ENCODE data around the gene REM1.
A peak's percentile ranks its signal among the peaks of the same experiment; 100 is the strongest.
"Not testable (repeated sequence)": the region's sequence is repeated elsewhere in the genome, so short reads cannot be mapped to it uniquely, and the experiment has no call there.

- TF ChIP-seq CTCF (conservative IDR thresholded peaks at IDR 0.05; ENCODE audit: low read depth, low read length) (peak; percentile 85), POLR2A (IDR thresholded peaks at IDR 0.05; ENCODE audit: low read depth, low read length) (0 out of 2 replicates have a peak, but pooled peaks have one; percentile 24), SMC3 (IDR thresholded peaks at IDR 0.05; ENCODE audit: low read depth, low read length) (peak; percentile 73), RAD21 (IDR thresholded peaks at IDR 0.05; ENCODE audit: low read length) (peak; percentile 87)
- TF ChIP-seq MAZ (IDR thresholded peaks at IDR 0.05; ENCODE audit: borderline replicate concordance, low read depth, low read length); RCOR1 (IDR thresholded peaks at IDR 0.05; ENCODE audit: insufficient replicate concordance, low read length); BHLHE40 (IDR thresholded peaks at IDR 0.05; ENCODE audit: low read depth, low read length); CHD1 (IDR thresholded peaks at IDR 0.05; ENCODE audit: low read depth, low read length); MXI1 (IDR thresholded peaks at IDR 0.05; ENCODE audit: borderline replicate concordance, low read depth, low read length); CEBPB (IDR thresholded peaks at IDR 0.05; ENCODE audit: low read depth, low read length); FOS (IDR thresholded peaks at IDR 0.05; ENCODE audit: low read depth, low read length): not testable (repeated sequence)
- TF ChIP-seq, protein P1, sequence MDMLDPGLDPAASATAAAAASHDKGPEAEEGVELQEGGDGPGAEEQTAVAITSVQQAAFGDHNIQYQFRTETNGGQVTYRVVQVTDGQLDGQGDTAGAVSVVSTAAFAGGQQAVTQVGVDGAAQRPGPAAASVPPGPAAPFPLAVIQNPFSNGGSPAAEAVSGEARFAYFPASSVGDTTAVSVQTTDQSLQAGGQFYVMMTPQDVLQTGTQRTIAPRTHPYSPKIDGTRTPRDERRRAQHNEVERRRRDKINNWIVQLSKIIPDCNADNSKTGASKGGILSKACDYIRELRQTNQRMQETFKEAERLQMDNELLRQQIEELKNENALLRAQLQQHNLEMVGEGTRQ (IDR thresholded peaks at IDR 0.05; ENCODE audit: low read depth, low read length): not testable (repeated sequence)
These were observed 28.0 kb downstream of the REM1 start for GRCh38 chr20:31502884-31503673.

Data from IMR-90 (cell line).